Sigmoid colon (tissue), 4 donors: ENCODE results near the gene CECR2.
"Not testable (repeated sequence)": the region's sequence is repeated elsewhere in the genome, so short reads cannot be mapped to it uniquely, and the experiment has no call there.

Source experiments
- CTCF ChIP-seq, 4 experiments: fragments of 450-650 bp in 3 of 4; fragments of 200-600 bp in 1 of 4; IDR thresholded peaks; one replicate each; pipeline ENCODE4 v1.5.1; 2016 to 2019; ENCODE audit warnings: antibody characterized with exemption in 4 of 4, mild to moderate bottlenecking in 3 of 4, moderate library complexity in 2 of 4
- POLR2A ChIP-seq, 2 donors: fragments of 450-650 bp; IDR thresholded peaks; one replicate each; pipeline ENCODE4 v1.6.1; 2016; ENCODE audit warnings: antibody characterized with exemption in 2 of 2, mild to moderate bottlenecking in 2 of 2, moderate library complexity in 2 of 2
- POLR2AphosphoS5 ChIP-seq, 4 donors: sonication (generic); formaldehyde crosslinking; IDR thresholded peaks; one replicate each; pipeline ENCODE4 v1.6.1; 2017; ENCODE audit warnings: antibody characterized with exemption in 4 of 4

- not testable (repeated sequence) for TF ChIP-seq CTCF, POLR2A, POLR2AphosphoS5 (IDR thresholded peaks at IDR 0.05)
Measured at GRCh38 chr22:17427528-17427927, 58.3 kb downstream of the CECR2 start.
